ENCODE data around the gene PCSK6.

Gene PCSK6

DNA sequence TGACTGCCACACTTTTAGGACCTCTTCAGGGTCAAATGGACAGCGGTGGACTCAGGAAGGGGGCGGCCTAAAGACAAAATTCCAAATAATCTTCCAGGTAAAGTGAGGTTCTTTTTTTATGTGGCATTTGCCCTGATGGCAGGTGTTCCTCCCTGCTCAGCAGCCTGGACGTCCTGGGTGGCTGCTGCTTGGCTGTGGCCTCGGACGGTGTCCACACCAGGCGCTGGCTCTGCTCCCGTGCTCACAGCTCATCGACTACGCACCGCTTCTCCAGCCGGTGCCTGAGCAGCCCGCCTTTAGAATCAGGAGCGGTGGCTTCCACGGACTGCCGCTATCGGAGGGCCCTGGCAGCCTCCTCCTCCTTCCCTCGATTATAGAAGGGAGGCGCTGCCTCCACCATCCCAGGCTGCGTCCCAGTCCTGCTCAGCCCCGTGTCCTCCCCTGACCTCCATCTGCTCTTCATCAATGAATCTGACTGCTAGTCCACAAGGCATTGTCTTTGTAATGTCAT is 41.9 kb downstream of the PCSK6 start:
- no peak for DNase-seq (ENCODE audit: low read depth, low spot score)

DNA sequence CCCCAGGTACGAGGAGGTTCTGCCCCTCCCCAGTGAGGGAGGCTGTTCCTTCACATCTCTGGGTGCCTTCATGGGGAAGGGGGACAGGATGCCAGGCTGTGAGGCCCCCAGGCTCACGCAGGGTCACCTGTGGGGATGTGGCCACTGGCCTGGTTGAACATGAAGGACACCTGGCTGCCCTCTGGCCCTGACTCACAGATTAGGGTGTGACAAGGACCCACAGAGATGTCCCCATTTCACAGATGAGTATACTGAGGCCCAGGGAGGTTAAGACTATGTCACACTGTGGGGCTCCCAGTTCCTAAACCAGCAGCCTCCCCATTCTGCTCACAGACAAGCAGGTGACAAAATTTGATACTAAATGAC is 42.4 kb downstream of the PCSK6 start:
- no peak for DNase-seq (ENCODE audit: low read depth, low spot score)

GRCh38 chr15:101446518-101447167 is 42.9 kb downstream of the PCSK6 start:
- DNase-seq (ENCODE audit: low read depth, low spot score): no peak

DNA sequence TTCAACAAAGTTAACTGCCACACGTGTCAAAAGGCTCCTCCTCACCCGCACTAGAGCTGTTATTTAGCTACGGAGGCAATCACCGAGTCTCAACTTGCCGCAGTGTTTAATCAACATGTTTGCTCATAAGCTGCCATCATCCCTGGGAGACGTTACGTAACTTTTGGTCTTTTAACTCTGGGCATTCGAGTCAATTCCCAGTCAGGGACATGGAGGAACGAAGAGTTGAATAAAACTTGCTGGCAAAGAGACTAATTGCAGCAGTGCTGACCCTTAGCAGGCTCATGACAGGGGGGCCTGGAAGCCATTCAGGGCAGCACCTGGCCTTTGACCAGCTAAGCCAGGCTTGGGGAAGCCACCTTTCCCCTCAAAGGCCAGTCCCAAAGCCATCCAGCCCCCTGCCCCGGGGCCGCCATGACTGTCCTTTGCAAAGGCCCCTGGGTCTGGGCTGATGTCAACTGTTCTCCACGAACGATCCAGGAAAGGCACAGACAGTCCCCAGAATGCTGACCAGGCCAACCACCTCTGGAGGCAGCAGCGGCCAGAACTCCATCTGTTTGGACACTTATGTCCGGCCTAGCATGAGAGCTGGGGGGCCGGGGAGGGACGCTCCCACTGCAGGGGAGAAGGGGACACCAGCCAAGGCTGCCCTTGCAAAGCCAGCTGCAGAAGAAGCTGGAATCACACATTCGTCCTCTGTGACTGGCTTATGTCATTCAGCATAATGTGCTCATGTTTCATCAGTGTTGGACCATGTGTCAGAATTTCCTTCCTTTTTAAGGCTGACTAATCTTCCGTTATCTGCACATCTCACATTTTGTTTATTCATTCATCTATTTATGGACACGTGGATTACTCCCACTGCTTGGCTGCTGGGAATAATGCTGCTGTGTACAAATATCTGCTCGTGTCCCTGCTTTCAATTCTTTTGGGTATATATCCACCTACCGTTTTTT is 43.7 kb downstream of the PCSK6 start:
- no peak for DNase-seq (ENCODE audit: low read depth, low spot score)

DNA sequence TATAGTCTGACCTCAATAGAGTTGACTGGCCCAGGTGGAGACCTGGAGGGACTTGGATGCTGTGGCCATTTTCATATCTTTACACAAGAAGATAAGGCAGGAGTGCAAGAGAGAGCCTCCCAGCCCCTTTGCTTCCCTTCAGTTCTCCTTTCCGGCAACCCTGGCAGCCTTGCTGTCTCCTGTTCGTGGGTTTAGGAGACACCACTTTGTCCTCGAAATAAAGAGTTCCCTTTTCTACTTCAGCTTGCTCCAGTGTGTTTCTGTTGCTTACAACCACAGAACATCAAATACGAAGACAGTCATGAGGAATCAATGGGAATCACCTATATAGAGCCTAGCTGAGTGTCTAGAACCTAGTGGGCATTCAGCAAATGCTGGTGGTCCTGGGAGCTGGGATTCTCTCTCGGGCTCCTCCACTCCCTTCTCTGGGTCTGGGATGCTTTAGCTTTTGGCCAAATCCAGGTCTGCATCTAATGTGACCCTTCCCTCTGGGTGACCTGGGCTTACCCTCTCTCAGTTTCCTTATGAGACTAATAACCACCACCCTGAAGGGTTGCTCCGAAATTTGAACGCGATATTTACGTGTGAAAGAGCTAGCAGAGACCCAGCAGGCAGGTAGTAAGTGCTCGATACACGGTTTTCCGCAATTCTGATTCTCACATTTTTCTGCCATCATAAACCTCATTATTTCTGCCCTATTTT is 44.5 kb downstream of the PCSK6 start:
- DNase-seq (ENCODE audit: low read depth, low spot score): no peak

DNA sequence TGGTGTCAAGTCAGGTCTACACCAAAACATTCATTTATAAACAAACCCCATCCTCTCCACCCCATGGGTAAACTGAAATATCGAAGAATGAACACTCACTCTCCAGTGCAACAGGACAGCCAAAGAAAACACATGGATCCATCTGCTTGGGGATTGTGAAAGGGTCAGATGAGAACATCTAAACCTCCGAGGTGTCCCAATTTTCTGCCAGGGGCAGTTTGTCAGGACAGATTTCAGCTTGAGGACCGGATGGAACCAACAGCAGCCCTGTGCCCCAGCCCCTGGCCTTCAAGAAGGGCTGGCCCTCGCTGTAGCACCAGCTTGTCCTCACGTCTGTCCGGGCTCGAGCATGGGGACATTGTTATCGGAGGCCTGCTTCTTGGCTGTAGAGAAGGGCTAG is 45.5 kb downstream of the PCSK6 start:
- DNase-seq (ENCODE audit: low read depth, low spot score): no peak

- DNase-seq (ENCODE audit: low read depth, low spot score): no peak
These were observed 47.2 kb downstream of the PCSK6 start for GRCh38 chr15:101442272-101442671.

DNA sequence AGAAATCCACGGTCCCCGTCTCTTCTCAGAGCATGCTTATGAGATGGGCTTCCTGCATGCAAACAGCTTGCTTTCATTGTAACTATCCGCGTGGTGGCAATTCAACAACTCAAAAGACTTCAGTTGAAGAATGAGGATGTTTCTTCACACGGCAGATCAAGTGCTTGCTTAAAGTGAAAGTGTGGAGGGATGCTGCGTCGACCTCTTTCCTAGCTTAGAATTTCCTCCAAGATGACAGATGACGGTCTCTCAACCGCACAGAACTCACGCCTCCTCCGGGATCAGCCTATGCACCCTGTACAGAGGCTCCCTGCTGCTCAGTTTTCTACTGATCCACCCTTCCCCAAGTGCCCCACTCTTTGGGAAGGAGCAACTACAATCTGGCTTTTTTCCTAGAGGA is 47.8 kb downstream of the PCSK6 start:
- no peak for DNase-seq (ENCODE audit: low read depth, low spot score)

- no peak for DNase-seq (ENCODE audit: low read depth, low spot score)
These were observed 48.5 kb downstream of the PCSK6 start for GRCh38 chr15:101440846-101441590.

DNA sequence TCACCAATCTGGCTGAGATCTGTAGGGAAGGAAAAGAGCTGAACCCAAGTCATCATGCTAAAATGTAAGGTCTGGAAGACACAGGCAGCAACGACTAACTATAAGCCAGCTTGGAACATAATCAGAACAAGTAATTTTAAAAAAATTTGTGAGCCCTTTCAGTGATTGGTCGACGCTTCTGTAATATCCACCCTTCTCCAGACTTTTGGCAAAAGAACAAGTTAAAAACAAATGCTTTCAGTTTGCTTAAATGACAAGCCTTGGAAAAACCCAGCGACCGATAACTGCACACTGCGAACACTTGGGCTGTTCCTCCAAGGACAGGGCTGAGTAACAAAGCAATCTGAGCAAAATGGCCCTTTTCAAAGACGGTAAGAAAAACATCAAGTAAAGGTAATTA is 49.6 kb downstream of the PCSK6 start:
- DNase-seq (ENCODE audit: low read depth, low spot score): no peak

DNA sequence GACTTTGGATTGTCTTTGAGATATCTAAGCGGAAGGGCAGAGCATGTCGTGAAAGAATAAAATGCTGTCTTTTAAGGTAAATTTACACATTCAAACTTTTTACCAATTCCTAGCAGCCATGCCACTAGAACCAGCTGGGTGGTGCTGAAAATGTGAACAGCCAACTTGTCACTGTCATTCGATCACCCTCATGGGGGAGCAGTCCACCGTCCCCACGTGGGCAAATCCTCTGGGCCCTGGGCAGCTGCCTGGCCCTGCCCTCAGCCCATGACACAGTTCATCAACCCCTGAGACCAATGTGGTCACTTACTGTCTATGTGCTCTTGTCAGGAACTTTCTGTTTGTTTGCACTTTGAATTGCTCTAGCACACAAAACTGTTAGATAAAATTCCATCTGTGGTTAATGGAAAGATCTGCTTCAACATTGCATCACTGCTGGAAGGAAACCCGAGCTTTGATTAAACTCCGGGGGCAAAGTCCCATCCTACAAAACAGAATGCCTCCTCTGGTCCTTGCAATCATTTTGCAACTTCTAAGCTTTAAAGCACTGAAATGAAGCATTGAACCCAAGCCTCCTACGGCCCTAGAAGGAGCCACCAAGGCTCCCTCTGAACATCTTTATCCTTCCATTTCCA is 50.1 kb downstream of the PCSK6 start:
- DNase-seq (ENCODE audit: low read depth, low spot score): no peak

DNA sequence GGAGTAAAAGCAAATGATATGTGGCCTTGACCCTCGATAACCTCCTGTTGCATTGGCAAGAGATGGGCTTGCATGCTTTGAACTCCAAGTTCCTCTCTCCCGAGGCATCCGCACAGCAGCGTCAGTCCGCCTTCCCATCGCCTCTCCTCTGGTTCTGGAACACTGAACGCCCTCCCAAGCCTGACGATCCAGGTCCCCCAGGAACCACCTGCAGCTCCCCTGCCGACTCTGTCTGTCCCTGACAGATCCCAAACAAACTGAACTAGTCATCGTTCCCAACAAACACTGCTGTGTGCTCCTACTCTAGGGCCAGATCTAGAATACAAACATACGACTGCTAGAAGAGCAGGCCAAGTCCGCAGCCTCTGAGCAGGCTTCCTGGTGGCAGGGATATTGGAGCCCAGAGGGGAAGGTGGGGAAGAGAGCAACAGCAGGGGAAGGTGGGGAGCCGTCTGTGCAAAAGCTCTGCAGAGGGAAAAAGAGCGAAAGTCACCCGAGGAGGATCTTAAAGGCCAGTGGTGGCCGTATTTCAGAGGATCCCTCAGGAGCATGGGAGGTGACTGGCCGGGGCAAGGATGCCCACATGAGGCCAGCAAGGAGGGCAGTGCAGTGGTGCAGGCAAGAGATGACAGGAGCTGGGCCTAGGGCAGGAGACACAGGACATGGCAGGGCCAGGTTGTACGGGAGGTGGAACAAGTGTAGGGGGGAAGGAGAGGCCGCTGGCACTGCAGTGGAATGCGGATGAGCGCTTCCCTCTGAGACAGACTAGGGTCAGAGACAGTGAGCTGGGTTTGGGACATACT is 50.8 kb downstream of the PCSK6 start:
- DNase-seq (ENCODE audit: low read depth, low spot score): no peak

- DNase-seq (ENCODE audit: low read depth, low spot score): no peak
These were observed 51.7 kb downstream of the PCSK6 start for GRCh38 chr15:101437618-101438481.

DNA sequence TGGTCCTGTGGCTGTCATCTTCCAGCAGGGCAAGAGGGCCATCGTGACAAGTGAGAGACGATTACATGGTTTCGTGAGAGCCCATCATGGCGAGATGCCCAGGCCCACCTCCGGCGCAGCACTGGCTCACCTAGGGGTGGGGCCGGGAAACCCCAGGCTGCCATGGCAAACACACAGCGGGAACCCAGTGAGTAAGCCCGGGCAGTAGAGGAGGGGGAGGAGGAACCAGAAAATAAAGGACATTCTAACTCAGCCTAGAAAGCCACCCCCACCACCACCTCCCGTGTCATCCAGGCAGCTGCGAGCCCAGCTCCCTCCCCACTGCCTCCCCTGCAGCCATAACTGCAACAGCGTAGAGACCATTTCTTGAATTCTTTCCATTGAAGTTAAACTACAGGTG is 52.3 kb downstream of the PCSK6 start:
- DNase-seq (ENCODE audit: low read depth, low spot score): no peak

DNA sequence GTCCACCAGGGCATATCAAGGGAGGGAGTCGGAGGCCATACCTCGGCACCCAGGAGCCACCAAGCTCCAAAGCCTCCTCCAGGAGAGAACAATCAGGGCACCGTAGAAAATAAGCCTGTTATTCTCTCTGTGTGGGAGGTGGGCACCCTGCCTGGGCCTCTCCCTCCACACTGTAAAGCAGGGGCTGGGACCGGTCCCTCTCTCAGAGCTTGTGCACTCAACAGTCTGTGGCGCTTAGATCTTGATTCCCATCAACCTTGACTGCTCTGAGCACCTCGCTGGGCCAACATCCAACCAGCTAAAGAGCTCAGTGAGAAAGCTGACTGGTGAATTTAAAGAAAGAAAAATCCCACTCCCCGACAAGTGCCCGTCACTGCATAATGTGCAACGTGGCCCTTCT is 53.0 kb downstream of the PCSK6 start:
- DNase-seq (ENCODE audit: low read depth, low spot score): no peak

GRCh38 chr15:101435761-101436160 is 53.7 kb downstream of the PCSK6 start:
- DNase-seq (ENCODE audit: low read depth, low spot score): no peak

DNA sequence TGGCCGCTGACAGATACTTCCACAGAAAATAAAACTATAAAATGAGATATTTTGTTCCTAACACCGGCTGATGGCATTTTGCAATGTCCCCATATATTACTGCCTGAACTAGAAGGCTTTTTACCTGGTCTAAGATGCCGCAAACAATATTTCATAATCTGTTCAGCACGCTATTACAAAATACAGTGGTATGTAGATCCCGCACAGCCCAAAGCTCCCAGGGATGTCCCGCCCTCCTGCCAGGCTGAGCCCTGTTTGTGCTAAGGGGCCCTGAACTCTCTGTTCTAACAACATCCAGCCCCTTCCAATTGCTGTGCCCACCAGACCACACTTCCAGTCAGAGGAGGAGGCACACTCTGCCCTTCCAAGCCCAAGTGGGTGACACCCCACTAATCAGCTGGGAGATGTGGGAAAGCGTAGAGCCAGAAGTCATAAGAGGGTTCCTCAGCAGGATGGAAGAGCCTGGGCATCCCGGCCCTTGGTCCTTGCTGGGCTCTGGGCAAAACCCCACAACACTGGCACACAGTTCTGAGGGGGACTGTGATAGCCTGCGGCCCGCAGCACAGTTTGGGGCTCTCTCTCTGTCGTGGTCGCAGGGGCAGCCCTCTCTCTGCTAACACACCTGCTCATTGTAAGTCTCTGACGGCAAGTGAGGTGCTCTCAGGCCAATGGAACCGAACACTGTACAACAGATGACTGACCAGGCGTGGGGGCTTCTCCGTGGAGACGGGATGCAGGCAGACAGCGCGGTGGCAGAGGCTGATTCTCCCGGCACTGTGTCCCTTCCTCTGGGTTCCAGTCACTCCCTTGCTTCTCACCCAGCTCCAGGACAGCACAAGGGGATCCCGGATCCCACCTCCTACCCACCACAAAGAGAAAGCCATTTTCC is 55.2 kb downstream of the PCSK6 start:
- DNase-seq (ENCODE audit: low read depth, low spot score): no peak

DNA sequence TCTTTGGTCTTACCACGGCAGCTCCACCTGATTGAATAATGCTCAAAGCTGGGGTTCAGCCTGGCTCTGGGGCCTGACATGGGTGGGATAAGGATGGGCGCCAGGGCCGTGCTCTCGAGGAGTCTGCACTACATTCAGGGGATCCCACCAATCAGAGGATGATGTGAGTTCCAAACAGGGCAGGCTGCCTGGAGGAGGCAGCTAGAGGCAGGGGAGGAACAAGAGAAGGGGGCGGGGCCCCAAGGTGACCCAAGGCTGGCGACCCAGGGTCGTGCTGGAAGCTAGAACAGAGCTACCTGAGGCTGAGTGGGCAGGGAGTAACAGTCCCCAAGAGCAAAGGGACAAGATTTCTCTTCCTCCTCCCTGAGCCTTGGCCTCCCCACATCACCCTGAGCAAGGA is 56.1 kb downstream of the PCSK6 start:
- DNase-seq (ENCODE audit: low read depth, low spot score): no peak
